Smooth muscle cell (in vitro differentiated cells): ENCODE data around the gene RFWD3. TPM values are rescaled to one million over a fixed set of nuclear protein-coding genes. Genes with fewer than 3 reads are reported as not detected.

Experiments
- DNase-seq: peaks from one replicate; lab custom pipeline; 2025; ENCODE audit not compliant: unreplicated experiment; lab: John Stamatoyannopoulos, UW
- H2AFZ ChIP-seq: fragments of 200-600 bp; sonication (generic); 2 replicates; pipeline ENCODE4 v1.6.0; 2016; ENCODE audit warnings: antibody characterized with exemption, low read depth, mild to moderate bottlenecking
- H3F3A ChIP-seq: fragments of 200-600 bp; sonication (generic); 2 replicates; pipeline ENCODE4 v1.6.0; 2017; ENCODE audit warnings: antibody characterized with exemption, low read depth
- H3K27ac ChIP-seq: fragments of 200-600 bp; sonication (generic); 2 replicates; pipeline ENCODE4 v1.5.1; 2016; ENCODE audit warnings: low read depth, mild to moderate bottlenecking
- H3K27me3 ChIP-seq: fragments of 200-600 bp; sonication (generic); 2 replicates; pipeline ENCODE4 v1.6.1; 2016; ENCODE audit warnings: low read depth, mild to moderate bottlenecking
- H3K36me3 ChIP-seq: fragments of 200-600 bp; sonication (generic); 2 replicates; pipeline ENCODE4 v1.5.1; 2016; ENCODE audit warnings: low read depth
- H3K4me1 ChIP-seq: fragments of 200-600 bp; sonication (generic); 2 replicates; pipeline ENCODE4 v1.5.1; 2016; ENCODE audit warnings: low read depth
- H3K4me2 ChIP-seq: fragments of 200-600 bp; sonication (generic); 2 replicates; pipeline ENCODE4 v1.6.0; 2016; ENCODE audit warnings: mild to moderate bottlenecking
- H3K4me3 ChIP-seq: fragments of 200-600 bp; sonication (generic); 2 replicates; pipeline ENCODE4 v1.5.1; 2016; ENCODE audit warnings: mild to moderate bottlenecking
- H3K79me2 ChIP-seq: fragments of 200-600 bp; sonication (generic); 2 replicates; pipeline ENCODE4 v1.6.0; 2016; ENCODE audit warnings: low read depth, mild to moderate bottlenecking
- H3K9ac ChIP-seq: fragments of 200-600 bp; sonication (generic); 2 replicates; pipeline ENCODE4 v1.6.0; 2016; ENCODE audit warnings: low read depth
- H3K9me3 ChIP-seq: fragments of 200-600 bp; sonication (generic); replicated peaks from 2 replicates; pipeline ENCODE4 v1.5.1; 2016; ENCODE audit warnings: low read depth
- H4K20me1 ChIP-seq: fragments of 200-600 bp; sonication (generic); 2 replicates; pipeline ENCODE4 v1.6.0; 2016; ENCODE audit warnings: low read depth
- WGBS: methylation state at CpG from one replicate; pipeline ENCODE4 v1.1.7; 2016; ENCODE audit warnings: low lambda C conversion rate; 5-methylcytosine and 5-hydroxymethylcytosine counted together
- polyA plus RNA-seq: library from polyadenylated mRNA; unstranded; fragments of >200 nt; fragmentation: Nextera tagmentation; extraction: Ambion mirVana; gene quantifications from 2 replicates; pipeline ENCODE4 v1.2.1, GENCODE V29; 2016
- total RNA-seq: library from RNA; depleted of rRNA; stranded (reverse); fragments of >200 nt; gene quantifications from 2 replicates; pipeline ENCODE4 v1.2.3, GENCODE V29; 2014
- TF ChIP-seq, protein P1 (sequence below): fragments of 200-600 bp; sonication (generic); IDR thresholded peaks from 2 replicates; pipeline ENCODE4 v1.5.1; 2017; ENCODE audit warnings: borderline replicate concordance, mild to moderate bottlenecking, antibody characterized with exemption; ENCODE audit not compliant: insufficient read depth, poor library complexity, severe bottlenecking

Gene RFWD3
- total and polyA plus RNA-seq, 2 experiments from 2014 or later = 8.4 to 13.9 TPM

DNA sequence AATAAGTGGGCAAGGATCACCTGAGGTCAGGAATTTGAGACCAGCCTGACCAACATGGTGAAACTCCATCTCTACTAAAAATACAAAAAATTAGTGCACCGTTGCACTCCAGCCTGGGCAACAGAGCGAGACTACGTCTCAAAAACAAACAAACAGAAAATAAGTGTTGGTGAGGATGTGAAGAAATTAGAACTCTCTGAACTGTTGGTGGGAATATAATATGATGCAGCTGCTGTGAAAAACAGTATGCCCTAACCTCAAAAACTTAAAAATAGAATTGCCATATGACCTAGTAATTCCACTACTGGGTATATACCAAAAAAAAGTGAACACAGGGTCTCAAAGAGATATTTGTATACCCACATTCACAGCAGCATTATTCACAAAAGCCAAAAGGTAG lies 85.8 kb downstream of the RFWD3 start:
- TF ChIP-seq, protein P1, sequence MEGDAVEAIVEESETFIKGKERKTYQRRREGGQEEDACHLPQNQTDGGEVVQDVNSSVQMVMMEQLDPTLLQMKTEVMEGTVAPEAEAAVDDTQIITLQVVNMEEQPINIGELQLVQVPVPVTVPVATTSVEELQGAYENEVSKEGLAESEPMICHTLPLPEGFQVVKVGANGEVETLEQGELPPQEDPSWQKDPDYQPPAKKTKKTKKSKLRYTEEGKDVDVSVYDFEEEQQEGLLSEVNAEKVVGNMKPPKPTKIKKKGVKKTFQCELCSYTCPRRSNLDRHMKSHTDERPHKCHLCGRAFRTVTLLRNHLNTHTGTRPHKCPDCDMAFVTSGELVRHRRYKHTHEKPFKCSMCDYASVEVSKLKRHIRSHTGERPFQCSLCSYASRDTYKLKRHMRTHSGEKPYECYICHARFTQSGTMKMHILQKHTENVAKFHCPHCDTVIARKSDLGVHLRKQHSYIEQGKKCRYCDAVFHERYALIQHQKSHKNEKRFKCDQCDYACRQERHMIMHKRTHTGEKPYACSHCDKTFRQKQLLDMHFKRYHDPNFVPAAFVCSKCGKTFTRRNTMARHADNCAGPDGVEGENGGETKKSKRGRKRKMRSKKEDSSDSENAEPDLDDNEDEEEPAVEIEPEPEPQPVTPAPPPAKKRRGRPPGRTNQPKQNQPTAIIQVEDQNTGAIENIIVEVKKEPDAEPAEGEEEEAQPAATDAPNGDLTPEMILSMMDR = no peak
- Histone ChIP-seq H3K79me2 (peaks cover 97% of the 10 kb centered on the region), H4K20me1 (peaks cover 99% of the 10 kb centered on the region), H3F3A (no peaks in the 10 kb centered on the region), H3K4me3 (no peak overlapping the region), H3K27ac (no peak overlapping the region), H3K9ac (no peak overlapping the region), H3K9me3 (no peaks in the 10 kb centered on the region), H3K36me3 (no peaks in the 10 kb centered on the region), H3K4me1 (no peaks in the 10 kb centered on the region), H2AFZ (no peak overlapping the region), H3K4me2 (no peak overlapping the region), H3K27me3 (no peaks in the 10 kb centered on the region)
- 98% methylated on average over 3 of the region's 3 CpGs for WGBS
- no peak for DNase-seq

DNA sequence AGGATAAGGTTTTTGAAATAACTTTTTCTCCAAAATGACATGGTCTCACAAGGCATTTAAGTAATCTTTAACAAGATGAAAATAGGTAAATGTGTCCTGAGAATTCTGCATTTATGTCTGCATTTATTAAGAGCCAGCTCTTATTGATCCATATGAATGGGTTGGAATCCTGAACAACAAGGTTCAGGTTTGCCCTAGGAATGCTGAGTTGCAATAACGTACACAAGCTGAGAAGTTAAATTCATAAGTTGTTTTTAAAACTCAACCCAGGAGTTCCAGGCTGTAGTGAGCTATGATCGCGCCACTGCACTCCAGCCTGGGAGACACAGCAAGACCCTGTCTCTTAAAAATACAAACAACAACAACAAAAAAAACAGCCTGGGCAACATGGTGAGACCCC lies 87.8 kb downstream of the RFWD3 start:
- Histone ChIP-seq H3K9ac (no peak overlapping the region), H3F3A (no peaks in the 10 kb centered on the region), H3K4me1 (no peaks in the 10 kb centered on the region), H3K27me3 (no peaks in the 10 kb centered on the region), H4K20me1 (peaks cover 99% of the 10 kb centered on the region), H3K27ac (no peak overlapping the region), H3K4me3 (no peak overlapping the region), H3K36me3 (no peaks in the 10 kb centered on the region), H3K4me2 (peak overlapping the region; percentile 22), H3K79me2 (peaks cover 99% of the 10 kb centered on the region), H2AFZ (no peak overlapping the region), H3K9me3 (no peaks in the 10 kb centered on the region)
- TF ChIP-seq, protein P1 = no peak
- 97% methylated on average over 3 of the region's 3 CpGs for WGBS
- DNase-seq = no peak

DNA sequence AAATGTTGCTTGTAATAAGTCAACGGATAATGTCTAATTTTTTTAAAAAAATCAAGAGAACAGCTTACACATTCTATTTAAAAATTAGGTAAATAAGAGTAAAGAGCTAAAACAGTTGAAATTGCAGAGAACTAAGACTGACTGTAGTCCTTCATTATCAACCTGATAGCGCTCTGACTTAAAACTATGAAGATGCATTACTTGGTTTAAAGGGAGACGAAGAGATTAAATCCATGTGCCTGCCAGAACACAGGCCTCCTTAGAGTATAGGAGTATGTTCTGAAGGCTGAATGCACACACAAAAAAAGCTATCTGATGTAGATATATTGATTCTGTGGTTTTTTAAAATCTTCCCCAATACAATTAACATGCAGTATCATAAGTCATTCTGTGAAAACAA lies 88.2 kb downstream of the RFWD3 start:
- DNase-seq = no peak
- peaks cover 99% of the 10 kb centered on the region for H4K20me1 ChIP-seq
- H3K27me3 ChIP-seq = no peaks in the 10 kb centered on the region
- TF ChIP-seq, protein P1 = no peak
- H3K79me2 ChIP-seq = peaks cover 99% of the 10 kb centered on the region
- 75% methylated on average over 3 of the region's 3 CpGs for WGBS
- no peaks in the 10 kb centered on the region for H3F3A ChIP-seq
- no peaks in the 10 kb centered on the region for H3K4me1 ChIP-seq
- H3K27ac ChIP-seq = no peak overlapping the region
- no peaks in the 10 kb centered on the region for H3K9me3 ChIP-seq
- no peak overlapping the region for H3K4me3 ChIP-seq
- H2AFZ ChIP-seq = no peak overlapping the region
- no peak overlapping the region for H3K9ac ChIP-seq
- H3K4me2 ChIP-seq = peak overlapping the region; percentile 22
- H3K36me3 ChIP-seq = no peaks in the 10 kb centered on the region

DNA sequence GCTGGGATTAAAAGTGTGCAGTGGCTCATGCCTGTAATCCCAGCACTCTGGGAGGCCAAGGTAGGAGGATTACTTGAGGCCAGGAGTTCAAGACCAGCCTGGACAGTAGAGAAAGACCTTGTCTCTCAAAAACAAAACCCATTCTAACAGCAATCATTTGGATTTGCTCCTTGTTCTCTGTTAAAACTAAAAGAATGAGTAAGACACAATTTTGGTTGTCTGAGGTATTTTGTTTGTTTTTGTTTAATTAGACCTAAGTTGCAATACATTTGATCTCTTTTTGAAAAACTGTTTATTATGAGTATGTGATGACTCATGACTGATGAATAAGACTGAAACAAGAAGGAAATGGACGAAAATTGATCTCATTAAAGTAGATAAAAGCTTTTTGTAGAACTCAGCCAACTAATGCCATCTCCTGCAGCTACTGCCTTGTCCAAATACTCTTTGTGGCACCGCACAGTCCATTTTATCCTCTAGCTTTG lies 88.8 kb downstream of the RFWD3 start:
- 44% methylated on average over 2 of the region's 2 CpGs for WGBS
- H3K4me2 ChIP-seq = peak overlapping the region; percentile 22
- peaks cover 99% of the 10 kb centered on the region for H4K20me1 ChIP-seq
- TF ChIP-seq, protein P1 = no peak
- H3K4me1 ChIP-seq = no peaks in the 10 kb centered on the region
- peaks cover 99% of the 10 kb centered on the region for H3K79me2 ChIP-seq
- H3K27ac ChIP-seq = peak overlapping the region; percentile 18
- no peak for DNase-seq
- no peaks in the 10 kb centered on the region for H3K9me3 ChIP-seq
- no peaks in the 10 kb centered on the region for H3K27me3 ChIP-seq
- no peaks in the 10 kb centered on the region for H3F3A ChIP-seq
- no peak overlapping the region for H3K4me3 ChIP-seq
- H3K9ac ChIP-seq = no peak overlapping the region
- H3K36me3 ChIP-seq = no peaks in the 10 kb centered on the region
- no peak overlapping the region for H2AFZ ChIP-seq
